Pancreas (tissue), 10 donors: ENCODE data around the gene GALR2. TPM values are rescaled to one million over a fixed set of nuclear protein-coding genes. Genes with fewer than 3 reads are reported as not detected.

Experiments
- ATAC-seq, 4 donors: fragments of 200-7000 bp; cut with Tn5 transposase; one replicate each; pipeline versions ENCODE4 v1.8.0 to v1.9.1; 2020; ENCODE audit warnings: mild to moderate bottlenecking in 4 of 4, moderate library complexity in 4 of 4
- DNase-seq, 6 donors: peaks; one replicate each; pipeline ENCODE4 v3.0.0-alpha.2; 2020
- FAIRE-seq: peaks from 2 replicates; lab custom pipeline; 2012; peaks lifted over from hg19 to GRCh38; lab: Jason Lieb, UNC
- H3K27ac ChIP-seq, 4 donors: fragments of 200-600 bp; sonication (generic); 1 replicate in 3 of 4; 2 replicates in 1 of 4; pipeline versions ENCODE4 v1.5.0 to v1.8.0; 2020
- H3K27me3 ChIP-seq, 4 donors: fragments of 200-600 bp; one replicate each; pipeline ENCODE4 v1.8.0; 2021
- H3K36me3 ChIP-seq, 3 donors: fragments of 200-600 bp; sonication (generic) in 1 of 3; one replicate each; pipeline versions ENCODE4 v1.5.0 to v1.8.0; 2020 to 2021
- H3K4me1 ChIP-seq, 3 donors: fragments of 200-600 bp; one replicate each; pipeline ENCODE4 v1.8.0; 2021
- H3K4me3 ChIP-seq, 4 donors: fragments of 200-600 bp; sonication (generic) in 2 of 4; one replicate each; pipeline versions ENCODE4 v1.5.0 to v1.8.0; 2020 to 2021
- H3K9me3 ChIP-seq, 4 donors: fragments of 200-600 bp; one replicate each; pipeline ENCODE4 v1.8.0; 2021
- CTCF ChIP-seq, 4 donors: fragments of 200-600 bp; sonication (generic) in 3 of 4; IDR thresholded peaks; one replicate each; pipeline versions ENCODE4 v1.5.0 to v1.8.0; 2021; ENCODE audit warnings: antibody characterized with exemption in 4 of 4
- WGBS, 2 donors: extraction: QIAGEN DNeasy Blood & Tissue Kit; methylation state at CpG; one replicate each; pipeline ENCODE4 v1.1.7; 2013; 5-methylcytosine and 5-hydroxymethylcytosine counted together
- intact Hi-C, 3 donors: fragments of 100-400 bp; cut with DNase I; formaldehyde crosslinking; loops; one replicate each; pipeline versions ENCODE4 v1.11.1 to v1.14.2; 2022
- polyA plus RNA-seq, 2 donors: library from polyadenylated mRNA; stranded (reverse); fragments of 200-250 nt; gene quantifications; one replicate each; pipeline ENCODE4 v1.2.3, GENCODE V29; 2013
- total RNA-seq, 6 donors: library from RNA; stranded (reverse); fragmentation: NEBNext Ultra II Directional in 4 of 6; extraction: Animal tissue kit (Norgen Biotek cat#: 25700) in 4 of 6; gene quantifications; one replicate each; pipeline versions ENCODE4 v1.2.1 to v1.2.4, GENCODE V29; 2021 to 2023
- donor health status: healthy with polysubstance abuse.
- donor health status: DM: no; HTN: no; CAD: no; lungs with moderate emphysema.
- donor health status: DM: no; HTN: no; CAD: no.
- donor health status: control.
- donor health status: control.
- donor health status: Bipolar disorder and iron deficiency.
- donor health status: DM: yes; HTN: yes; CAD: no.
- donor health status: DM: no; HTN: no; CAD: no.
- donor health status: DM: no; HTN: no; CAD: no.
- donor health status: DM: yes; HTN: yes; CAD: no.

The GALR2 gene
- total and polyA plus RNA-seq, 8 donors: 0.11 to 0.19 (median 0.12) TPM; not detected in 5

- Histone ChIP-seq H3K4me1 (peaks cover 0 to 7% (median 0%) of the 10 kb centered on the region in 3 donors), H3K27ac (peak overlapping the region in 1 of 4 donors; percentile 18), H3K9me3 (no peaks in the 10 kb centered on the region), H3K4me3 (no peak overlapping the region), H3K36me3 (peaks cover 4 to 68% (median 31%) of the 10 kb centered on the region in 3 donors), H3K27me3 (no peaks in the 10 kb centered on the region)
- no peak for TF ChIP-seq CTCF (IDR thresholded peaks at IDR 0.05)
- ATAC-seq (no peak), FAIRE-seq (no peak), DNase-seq (no peak)
- intact Hi-C loops: no loop called here
- 90 to 95% methylated on average over 15 of the region's 15 CpGs for WGBS, 2 donors
Measured at GRCh38 chr17:76049836-76050537, 24.6 kb upstream of the GALR2 start.

- 67 to 70% methylated on average over 11 of the region's 11 CpGs for WGBS, 2 donors
- H3K27ac ChIP-seq: peak overlapping the region in 3 of 4 donors; percentile 7 to 57 (median 18)
- peaks cover 2 to 68% (median 30%) of the 10 kb centered on the region in 3 donors for H3K36me3 ChIP-seq
- H3K4me3 ChIP-seq: no peak overlapping the region
- peak in 3 of 4 donors; percentile 45 to 54 (median 47) for ATAC-seq
- no peak for TF ChIP-seq CTCF (IDR thresholded peaks at IDR 0.05)
- DNase-seq: no peak
- no peaks in the 10 kb centered on the region for H3K9me3 ChIP-seq
- intact Hi-C loops: no loop called here
- peaks cover 0 to 7% (median 0%) of the 10 kb centered on the region in 3 donors for H3K4me1 ChIP-seq
- H3K27me3 ChIP-seq: no peaks in the 10 kb centered on the region
- no peak for FAIRE-seq
Measured at GRCh38 chr17:76050538-76051467, 23.8 kb upstream of the GALR2 start.

GRCh38 chr17:76051561-76051960 lies 23.0 kb upstream of the GALR2 start:
- peaks cover 0 to 66% (median 25%) of the 10 kb centered on the region in 3 donors for H3K36me3 ChIP-seq
- peak overlapping the region in 3 of 4 donors; percentile 7 to 57 (median 18) for H3K27ac ChIP-seq
- intact Hi-C loops: no loop called here
- H3K4me1 ChIP-seq: peaks cover 0 to 7% (median 0%) of the 10 kb centered on the region in 3 donors
- 52 to 61% methylated on average over 6 of the region's 6 CpGs for WGBS, 2 donors
- H3K27me3 ChIP-seq: no peaks in the 10 kb centered on the region
- DNase-seq: no peak
- no peak for FAIRE-seq
- H3K9me3 ChIP-seq: no peaks in the 10 kb centered on the region
- ATAC-seq: no peak
- TF ChIP-seq CTCF (IDR thresholded peaks at IDR 0.05): no peak
- no peak overlapping the region for H3K4me3 ChIP-seq

GRCh38 chr17:76053246-76054111 lies 21.1 kb upstream of the GALR2 start:
- WGBS, 2 donors: 77 to 80% methylated on average over 17 of the region's 17 CpGs
- DNase-seq: no peak

More at GRCh38 chr17:76053246-76054111, 21.1 kb upstream of the GALR2 start:
- H3K27me3 ChIP-seq: no peaks in the 10 kb centered on the region
- ATAC-seq (peak in 2 of 4 donors; percentile 46 to 52), FAIRE-seq (no peak)
- H3K27ac ChIP-seq: peak overlapping the region in 1 of 4 donors; percentile 40
- peaks cover 4 to 63% (median 23%) of the 10 kb centered on the region in 3 donors for H3K36me3 ChIP-seq
- H3K9me3 ChIP-seq: no peaks in the 10 kb centered on the region
- H3K4me1 ChIP-seq: peaks cover 0 to 7% (median 0%) of the 10 kb centered on the region in 3 donors
- intact Hi-C loops: no loop called here
- no peak for TF ChIP-seq CTCF (IDR thresholded peaks at IDR 0.05)
- H3K4me3 ChIP-seq: no peak overlapping the region
